Measurements from ENCODE around the gene RHOC.

The RHOC gene

DNA sequence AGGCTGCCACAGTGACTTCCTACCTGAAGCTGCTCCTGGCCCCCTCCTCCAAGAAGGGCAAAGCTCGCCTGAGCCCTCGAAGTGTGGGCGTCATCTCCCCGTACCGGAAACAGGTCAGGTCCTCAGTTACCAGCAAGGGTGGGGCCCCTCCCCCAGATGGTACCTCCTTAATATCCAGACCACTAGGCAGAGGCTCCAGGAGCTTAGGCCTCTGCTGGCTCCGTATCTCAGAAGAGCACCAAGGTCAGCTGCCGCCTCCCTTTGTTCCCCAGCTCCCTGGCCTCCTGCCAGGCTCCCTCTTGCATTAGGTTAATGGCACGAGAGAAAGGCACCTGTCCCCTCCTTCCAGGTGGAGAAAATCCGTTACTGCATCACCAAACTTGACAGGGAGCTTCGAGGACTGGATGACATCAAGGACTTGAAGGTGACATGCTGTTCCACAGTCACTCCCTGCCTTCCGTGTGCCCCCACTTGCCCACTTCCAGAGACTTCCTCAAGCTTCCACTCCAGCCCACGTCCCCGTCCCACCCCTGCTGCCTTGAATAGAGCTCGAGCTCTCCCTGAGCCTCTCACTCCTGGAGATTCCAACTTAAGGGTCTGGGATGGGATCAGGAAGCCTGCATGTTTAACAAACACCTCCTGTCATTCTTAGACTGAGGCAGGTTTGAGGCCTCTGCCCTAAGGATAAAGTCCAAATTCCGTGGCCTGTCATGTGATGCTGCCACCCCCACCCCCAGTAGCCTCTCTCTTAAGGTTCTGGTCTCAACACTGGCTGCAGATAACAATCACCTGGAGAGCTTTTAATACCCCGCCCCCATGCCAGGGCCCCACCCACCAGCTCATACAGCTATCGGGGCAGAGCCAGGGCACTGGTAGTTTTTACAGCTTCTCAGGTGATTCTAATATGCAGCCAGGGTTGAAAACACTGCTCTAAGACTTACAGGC, 8.3 kb downstream of the RHOC start:
- Histone ChIP-seq H3K4me1 (ENCODE audit: control insufficient read depth in 1 of 2, insufficient read depth in 1 of 2, low read depth in 1 of 2, low read length in 1 of 2) (no peaks in the 10 kb centered on the region), H3K27ac (no peak overlapping the region), H3K4me3 (ENCODE audit: low read depth in 1 of 2, low read length in 1 of 2) (no peak overlapping the region), H3K27me3 (peaks cover 17% of the 10 kb centered on the region), H3K9me3 (no peaks in the 10 kb centered on the region), H3K36me3 (no peaks in the 10 kb centered on the region)
- TF ChIP-seq, protein P1, sequence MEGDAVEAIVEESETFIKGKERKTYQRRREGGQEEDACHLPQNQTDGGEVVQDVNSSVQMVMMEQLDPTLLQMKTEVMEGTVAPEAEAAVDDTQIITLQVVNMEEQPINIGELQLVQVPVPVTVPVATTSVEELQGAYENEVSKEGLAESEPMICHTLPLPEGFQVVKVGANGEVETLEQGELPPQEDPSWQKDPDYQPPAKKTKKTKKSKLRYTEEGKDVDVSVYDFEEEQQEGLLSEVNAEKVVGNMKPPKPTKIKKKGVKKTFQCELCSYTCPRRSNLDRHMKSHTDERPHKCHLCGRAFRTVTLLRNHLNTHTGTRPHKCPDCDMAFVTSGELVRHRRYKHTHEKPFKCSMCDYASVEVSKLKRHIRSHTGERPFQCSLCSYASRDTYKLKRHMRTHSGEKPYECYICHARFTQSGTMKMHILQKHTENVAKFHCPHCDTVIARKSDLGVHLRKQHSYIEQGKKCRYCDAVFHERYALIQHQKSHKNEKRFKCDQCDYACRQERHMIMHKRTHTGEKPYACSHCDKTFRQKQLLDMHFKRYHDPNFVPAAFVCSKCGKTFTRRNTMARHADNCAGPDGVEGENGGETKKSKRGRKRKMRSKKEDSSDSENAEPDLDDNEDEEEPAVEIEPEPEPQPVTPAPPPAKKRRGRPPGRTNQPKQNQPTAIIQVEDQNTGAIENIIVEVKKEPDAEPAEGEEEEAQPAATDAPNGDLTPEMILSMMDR (IDR thresholded peaks at IDR 0.05): no peak

DNA sequence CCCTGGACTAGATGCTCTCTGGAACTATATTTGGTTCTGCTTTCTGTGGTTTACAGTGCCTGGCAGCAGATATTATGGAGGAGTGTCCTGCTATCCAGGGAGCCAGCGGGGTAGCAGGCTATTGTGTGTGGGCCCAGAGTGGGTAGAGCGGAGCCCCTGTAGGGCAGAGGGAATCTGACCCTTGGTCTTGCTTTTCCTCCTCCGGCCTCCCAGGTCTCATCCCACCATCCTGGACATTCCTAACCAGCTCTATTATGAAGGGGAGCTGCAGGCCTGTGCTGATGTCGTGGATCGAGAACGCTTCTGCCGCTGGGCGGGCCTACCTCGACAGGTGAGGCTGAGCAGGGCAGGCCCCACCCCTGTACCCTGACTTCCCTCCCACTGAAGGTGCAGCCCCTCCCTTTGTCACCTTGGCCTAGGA, 9.1 kb downstream of the RHOC start:
- TF ChIP-seq, protein P1 (IDR thresholded peaks at IDR 0.05): no peak
- Histone ChIP-seq H3K4me3 (ENCODE audit: low read depth in 1 of 2, low read length in 1 of 2) (no peak overlapping the region), H3K9me3 (no peaks in the 10 kb centered on the region), H3K4me1 (ENCODE audit: control insufficient read depth in 1 of 2, insufficient read depth in 1 of 2, low read depth in 1 of 2, low read length in 1 of 2) (no peaks in the 10 kb centered on the region), H3K36me3 (no peaks in the 10 kb centered on the region), H3K27me3 (peaks cover 8% of the 10 kb centered on the region), H3K27ac (no peak overlapping the region)

DNA sequence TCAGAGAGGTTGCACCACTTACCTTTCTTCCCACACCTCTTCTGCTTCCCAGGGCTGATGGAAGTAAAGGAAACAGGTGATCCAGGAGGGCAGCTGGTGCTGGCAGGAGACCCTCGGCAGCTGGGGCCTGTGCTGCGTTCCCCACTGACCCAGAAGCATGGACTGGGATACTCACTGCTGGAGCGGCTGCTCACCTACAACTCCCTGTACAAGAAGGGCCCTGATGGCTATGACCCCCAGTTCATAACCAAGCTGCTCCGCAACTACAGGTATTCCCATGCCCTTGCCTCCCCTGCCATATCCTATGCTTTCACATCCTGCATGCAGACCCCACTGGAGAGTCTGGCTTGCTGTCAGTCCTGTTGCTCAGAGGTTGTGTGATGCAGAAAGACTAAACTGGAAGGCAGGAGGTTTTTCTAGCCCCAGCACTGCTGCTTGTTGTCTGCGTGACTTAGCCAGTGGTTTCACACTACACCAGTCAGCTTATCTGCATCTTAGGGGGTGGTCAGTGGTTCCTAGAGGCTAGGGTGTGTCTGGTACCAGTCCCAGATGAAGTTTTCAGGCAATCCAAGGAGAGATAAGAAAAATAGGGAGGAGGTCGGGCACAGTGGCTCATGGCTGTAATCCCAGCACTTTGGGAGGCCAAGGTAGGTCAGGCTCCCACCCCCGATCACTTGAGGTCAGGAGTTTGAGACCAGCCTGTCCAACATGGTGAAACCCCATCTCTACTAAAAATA, 10.2 kb downstream of the RHOC start:
- no peak overlapping the region for H3K4me3 ChIP-seq (ENCODE audit: low read depth in 1 of 2, low read length in 1 of 2)
- H3K36me3 ChIP-seq: no peaks in the 10 kb centered on the region
- TF ChIP-seq, protein P1 (IDR thresholded peaks at IDR 0.05): no peak
- H3K27me3 ChIP-seq: no peaks in the 10 kb centered on the region
- H3K27ac ChIP-seq: no peak overlapping the region
- H3K4me1 ChIP-seq (ENCODE audit: control insufficient read depth in 1 of 2, insufficient read depth in 1 of 2, low read depth in 1 of 2, low read length in 1 of 2): no peaks in the 10 kb centered on the region
- H3K9me3 ChIP-seq: no peaks in the 10 kb centered on the region

DNA sequence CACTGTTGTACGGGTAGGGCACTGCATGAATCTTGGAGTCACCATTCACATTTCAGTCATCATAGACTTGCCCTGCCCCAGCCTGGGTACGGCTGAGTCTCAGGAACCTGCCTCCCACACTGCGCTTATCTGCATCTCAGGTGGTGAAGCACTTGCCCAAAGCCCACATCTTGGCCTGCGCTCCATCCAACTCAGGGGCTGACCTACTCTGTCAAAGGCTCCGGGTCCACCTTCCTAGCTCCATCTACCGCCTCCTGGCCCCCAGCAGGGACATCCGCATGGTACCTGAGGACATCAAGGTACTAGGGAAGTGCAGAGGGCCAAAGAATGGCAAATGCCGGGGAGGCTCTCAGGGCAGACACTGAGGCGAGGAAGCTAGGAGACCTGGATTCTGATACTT, 11.7 kb downstream of the RHOC start:
- H3K4me1 ChIP-seq (ENCODE audit: control insufficient read depth in 1 of 2, insufficient read depth in 1 of 2, low read depth in 1 of 2, low read length in 1 of 2): no peaks in the 10 kb centered on the region
- H3K36me3 ChIP-seq: no peaks in the 10 kb centered on the region
- no peak overlapping the region for H3K4me3 ChIP-seq (ENCODE audit: low read depth in 1 of 2, low read length in 1 of 2)
- TF ChIP-seq, protein P1 (IDR thresholded peaks at IDR 0.05): no peak
- H3K9me3 ChIP-seq: no peaks in the 10 kb centered on the region
- no peaks in the 10 kb centered on the region for H3K27me3 ChIP-seq
- no peak overlapping the region for H3K27ac ChIP-seq

DNA sequence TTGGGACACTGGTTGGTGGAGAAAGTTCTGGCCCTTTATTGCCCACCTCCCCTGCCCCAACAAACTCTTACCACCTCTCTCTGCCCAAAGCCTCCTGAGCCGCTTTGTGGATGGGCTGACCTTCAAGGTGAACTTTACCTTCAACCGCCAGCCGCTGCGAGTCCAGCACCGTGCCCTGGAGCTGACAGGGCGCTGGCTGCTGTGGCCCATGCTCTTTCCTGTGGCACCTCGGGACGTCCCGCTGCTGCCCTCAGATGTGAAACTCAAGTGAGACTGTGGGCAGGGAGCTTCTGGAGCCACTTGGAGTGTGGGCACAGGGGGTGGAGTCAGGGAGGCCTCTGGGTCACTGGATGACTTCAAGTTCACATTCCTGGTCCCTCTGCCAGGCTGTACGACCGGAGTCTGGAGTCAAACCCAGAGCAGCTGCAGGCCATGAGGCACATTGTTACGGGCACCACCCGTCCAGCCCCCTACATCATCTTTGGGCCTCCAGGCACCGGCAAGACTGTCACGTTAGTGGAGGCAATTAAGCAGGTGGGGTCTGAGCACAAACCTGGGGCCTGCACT, 12.5 kb downstream of the RHOC start:
- no peaks in the 10 kb centered on the region for H3K9me3 ChIP-seq
- no peaks in the 10 kb centered on the region for H3K36me3 ChIP-seq

More for the DNA sequence above, 12.5 kb downstream of the RHOC start:
- TF ChIP-seq, protein P1 (IDR thresholded peaks at IDR 0.05): no peak
- Histone ChIP-seq H3K4me3 (ENCODE audit: low read depth in 1 of 2, low read length in 1 of 2) (no peak overlapping the region), H3K27ac (no peak overlapping the region), H3K27me3 (no peaks in the 10 kb centered on the region), H3K4me1 (ENCODE audit: control insufficient read depth in 1 of 2, insufficient read depth in 1 of 2, low read depth in 1 of 2, low read length in 1 of 2) (no peaks in the 10 kb centered on the region)
